ENCODE data around the gene WASF3.
A peak's percentile ranks its signal among the peaks of the same experiment; 100 is the strongest.
"Not testable (repeated sequence)": the region's sequence is repeated elsewhere in the genome, so short reads cannot be mapped to it uniquely, and the experiment has no call there.

The WASF3 gene

GRCh38 chr13:26697069-26697955, 139.8 kb downstream of the WASF3 start:
- no peak for DNase-seq (ENCODE audit: low read depth)
- H3K4me3 ChIP-seq (ENCODE audit: low read depth, low read length), result no peak overlapping the region

DNA sequence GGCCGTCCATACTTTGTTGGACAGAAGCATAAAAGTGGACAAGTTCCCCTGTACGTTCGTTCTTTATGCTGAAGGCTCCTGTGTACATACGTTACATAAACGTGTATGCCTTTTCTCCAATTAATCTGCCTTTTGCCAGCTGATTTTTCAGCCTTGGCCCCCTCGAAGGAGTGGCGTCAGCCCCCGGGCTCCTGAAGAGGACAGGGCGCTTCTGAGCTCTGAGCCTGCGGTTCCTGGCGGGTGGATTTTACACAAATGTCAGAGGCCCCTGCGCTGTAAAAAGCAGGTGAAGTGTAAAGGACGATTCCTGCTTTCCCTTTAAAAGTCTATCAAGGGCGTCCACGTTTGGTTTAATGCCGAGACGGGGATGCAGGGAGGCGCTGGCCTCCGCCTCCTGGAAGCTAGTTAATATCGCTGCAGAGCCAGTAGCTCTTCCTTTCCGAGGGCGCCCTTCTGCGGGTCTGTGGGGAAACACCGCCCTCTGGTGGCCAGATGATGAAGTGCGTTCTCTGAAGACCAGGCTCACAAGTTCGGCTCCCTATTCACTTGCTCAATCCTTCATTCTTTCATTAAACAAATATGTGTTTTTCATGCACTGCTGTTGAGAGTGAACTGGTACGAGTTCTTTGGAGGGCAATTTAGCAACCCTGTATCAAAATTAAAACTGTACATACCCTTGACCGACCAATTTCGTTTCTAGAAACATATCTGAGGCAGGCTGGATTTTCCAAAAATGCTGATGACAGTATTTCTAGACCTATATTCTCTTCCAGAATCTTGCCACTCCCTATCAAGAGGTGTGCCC, 141.1 kb downstream of the WASF3 start:
- DNase-seq (ENCODE audit: low read depth), result peak; percentile 47
- H3K4me3 ChIP-seq (ENCODE audit: low read depth, low read length), result peak overlapping the region; percentile 30

DNA sequence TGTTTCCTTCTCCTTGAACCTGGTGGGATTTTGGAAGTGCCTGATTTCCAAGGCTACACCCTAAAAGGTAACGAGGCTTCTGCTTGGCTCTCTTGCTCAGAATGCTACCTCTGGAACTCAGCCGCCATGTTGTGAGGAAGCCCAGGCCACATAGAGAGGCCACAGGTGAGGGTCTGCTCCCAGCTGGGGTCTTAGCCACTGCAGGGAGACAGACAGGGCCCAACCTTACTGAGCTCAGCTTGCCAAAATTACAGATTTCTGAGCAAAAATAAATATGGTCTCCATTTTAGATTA, 141.7 kb downstream of the WASF3 start:
- no peak overlapping the region for H3K4me3 ChIP-seq (ENCODE audit: low read depth, low read length)
- DNase-seq (ENCODE audit: low read depth), result no peak

GRCh38 chr13:26705536-26705935, 148.1 kb downstream of the WASF3 start:
- H3K4me3 ChIP-seq (ENCODE audit: low read depth, low read length), result no peak overlapping the region
- no peak for DNase-seq (ENCODE audit: low read depth)

DNA sequence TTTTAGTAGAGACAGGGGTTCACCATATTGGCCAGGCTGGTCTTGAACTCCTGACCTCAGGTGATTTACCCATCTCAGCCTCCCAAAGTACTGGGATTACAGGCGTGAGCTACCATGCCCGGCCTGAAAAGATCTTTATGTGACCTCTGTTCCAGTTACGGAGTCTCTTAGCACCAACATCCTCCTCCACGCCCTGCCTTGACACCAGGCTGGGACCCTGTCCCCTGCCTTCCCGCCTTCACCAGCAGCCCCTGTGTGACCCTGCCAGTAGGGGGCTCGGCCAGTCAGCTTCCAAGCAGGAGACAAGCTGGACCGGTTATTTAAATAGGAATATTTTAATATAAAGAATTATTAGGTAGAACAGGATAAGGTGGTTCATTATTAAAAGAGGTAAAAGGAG, 148.9 kb downstream of the WASF3 start:
- H3K4me3 ChIP-seq (ENCODE audit: low read depth, low read length), result no peak overlapping the region
- no peak for DNase-seq (ENCODE audit: low read depth)

DNA sequence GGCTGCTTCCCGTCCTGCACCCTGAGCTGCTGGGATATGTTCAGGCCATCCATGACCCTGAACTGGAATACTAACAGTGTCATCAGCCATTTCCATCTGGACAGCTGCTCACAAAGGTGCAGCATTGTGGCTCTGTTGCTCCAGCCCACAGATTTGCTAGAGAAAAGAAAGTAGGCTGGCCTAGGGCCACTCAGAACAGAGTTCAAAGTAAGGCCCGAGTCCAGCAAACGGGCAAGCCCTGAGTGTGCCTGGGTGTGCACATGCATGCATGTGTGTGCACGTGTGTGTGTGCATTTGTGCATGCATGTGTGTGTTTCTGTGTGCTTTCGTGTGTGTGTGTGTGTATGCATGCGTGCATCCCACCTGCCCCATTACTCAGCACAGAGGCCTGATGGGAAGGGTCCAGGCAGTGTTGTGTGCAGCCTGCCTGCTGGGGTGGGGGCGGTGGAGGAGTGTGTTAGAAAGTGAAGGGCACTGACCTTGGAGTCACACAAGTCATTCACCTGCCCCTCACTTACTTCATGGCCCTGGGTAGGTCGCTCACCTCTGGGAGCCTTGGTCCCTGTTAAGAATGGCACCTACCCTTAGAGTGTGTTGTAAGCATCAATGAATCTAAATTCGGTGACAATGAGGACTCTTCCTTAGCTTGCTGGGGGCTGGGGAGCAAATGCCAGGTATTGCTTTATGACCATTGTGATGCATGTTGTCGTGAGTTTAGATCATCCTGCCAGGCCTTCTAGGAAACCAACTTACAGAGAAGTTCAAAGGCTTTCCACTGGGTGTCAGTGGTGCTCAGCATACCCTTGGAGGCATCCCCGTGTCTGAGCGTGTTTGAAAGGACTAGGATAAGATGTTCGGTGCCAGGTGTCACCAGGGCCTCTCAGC, 149.9 kb downstream of the WASF3 start:
- H3K4me3 ChIP-seq (ENCODE audit: low read depth, low read length), result no peak overlapping the region
- no peak for DNase-seq (ENCODE audit: low read depth)

GRCh38 chr13:26708007-26708297, 150.5 kb downstream of the WASF3 start:
- H3K4me3 ChIP-seq (ENCODE audit: low read depth, low read length), result no peak overlapping the region
- DNase-seq (ENCODE audit: low read depth), result no peak

- no peak for DNase-seq (ENCODE audit: low read depth)
- H3K4me3 ChIP-seq (ENCODE audit: low read depth, low read length), result no peak overlapping the region
Measured at GRCh38 chr13:26709461-26709860, 152.0 kb downstream of the WASF3 start.

DNA sequence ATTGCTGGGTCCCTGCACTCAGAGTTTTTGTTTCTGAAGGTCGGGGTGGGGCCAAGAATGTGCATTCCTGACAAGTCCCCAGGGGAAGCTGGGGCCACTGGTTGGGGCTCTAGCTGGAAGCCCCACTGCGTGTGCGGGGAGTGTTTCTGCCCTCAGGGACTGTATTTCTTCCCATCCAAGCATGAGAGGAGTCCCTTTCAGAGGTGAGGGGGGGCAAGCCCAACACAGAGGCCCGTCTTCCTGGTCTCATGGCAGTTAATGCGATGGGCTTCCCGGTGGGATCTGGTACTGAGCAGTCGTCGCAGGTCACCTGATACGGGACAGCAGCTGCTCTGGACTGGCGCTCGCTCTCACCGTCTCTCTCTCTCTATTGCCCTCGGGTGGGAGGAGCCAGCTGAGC, 152.7 kb downstream of the WASF3 start:
- no peak overlapping the region for H3K4me3 ChIP-seq (ENCODE audit: low read depth, low read length)
- no peak for DNase-seq (ENCODE audit: low read depth)

- H3K4me3 ChIP-seq (ENCODE audit: low read depth, low read length), result no peak overlapping the region
- DNase-seq (ENCODE audit: low read depth), result no peak
Measured at GRCh38 chr13:26711211-26711610, 153.7 kb downstream of the WASF3 start.

DNA sequence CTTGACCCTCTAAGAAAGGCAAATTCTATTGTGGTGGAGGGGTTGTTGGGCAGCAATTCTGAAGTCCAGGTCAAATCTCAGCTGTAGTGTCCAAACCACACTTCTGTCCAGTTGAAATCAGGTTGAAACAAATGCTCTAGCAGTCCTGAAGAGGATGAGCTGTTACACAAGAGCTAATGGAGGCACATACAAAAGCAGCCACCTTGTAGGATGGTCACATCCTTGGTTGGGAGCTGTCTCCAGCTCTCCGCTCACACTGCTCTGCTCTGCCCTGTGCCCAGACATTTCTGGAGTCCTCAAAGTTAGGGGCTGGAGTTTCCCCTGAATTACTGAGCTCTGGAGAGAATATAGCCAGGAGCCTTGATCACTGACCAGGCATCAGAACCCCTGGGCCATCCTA, 155.9 kb downstream of the WASF3 start:
- DNase-seq (ENCODE audit: low read depth), result no peak
- no peak overlapping the region for H3K4me3 ChIP-seq (ENCODE audit: low read depth, low read length)

DNA sequence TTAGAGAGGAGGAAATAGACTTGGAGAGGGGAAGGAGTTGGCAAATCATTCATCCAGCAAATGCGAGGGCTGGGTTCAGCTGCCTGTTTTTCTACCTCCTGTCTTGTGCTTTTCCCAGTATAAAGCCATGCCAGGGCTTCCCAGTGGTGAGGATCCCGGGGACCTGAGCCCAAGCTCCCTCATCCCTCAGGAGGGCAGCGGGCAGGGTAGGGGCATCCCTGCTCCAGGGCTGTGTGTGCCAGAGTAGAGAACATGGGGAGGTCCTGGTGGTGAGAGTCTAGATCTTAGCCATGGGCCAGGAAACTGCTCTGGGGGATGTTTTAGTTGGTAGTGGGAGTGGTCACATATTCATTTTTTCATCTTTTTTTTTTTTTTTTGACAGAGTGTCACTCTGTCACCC, 159.5 kb downstream of the WASF3 start:
- no peak overlapping the region for H3K4me3 ChIP-seq (ENCODE audit: low read depth, low read length)
- DNase-seq (ENCODE audit: low read depth), result no peak

DNA sequence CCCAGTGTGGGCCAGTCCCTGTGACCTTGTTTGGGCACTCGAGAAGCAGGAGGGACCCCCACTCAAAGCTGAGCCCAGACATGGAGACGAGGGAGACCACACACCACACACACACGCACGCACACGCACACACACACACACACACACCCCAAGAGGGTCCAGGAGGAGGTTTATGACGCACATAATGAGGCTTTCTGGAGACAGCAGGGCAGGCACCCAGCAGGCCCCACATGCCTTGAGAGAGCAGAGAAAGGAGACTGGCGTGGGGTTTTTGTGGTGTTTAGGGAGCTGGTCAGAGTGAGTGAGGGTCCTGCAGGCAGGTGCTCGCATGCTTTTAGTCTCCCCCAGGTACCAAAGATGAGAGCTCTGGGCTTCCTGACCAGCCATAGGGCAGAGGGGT, 160.7 kb downstream of the WASF3 start:
- no peak for DNase-seq (ENCODE audit: low read depth)
- H3K4me3 ChIP-seq (ENCODE audit: low read depth, low read length), result no peak overlapping the region

GRCh38 chr13:26718872-26719271, 161.4 kb downstream of the WASF3 start:
- no peak for DNase-seq (ENCODE audit: low read depth)
- H3K4me3 ChIP-seq (ENCODE audit: low read depth, low read length), result no peak overlapping the region

DNA sequence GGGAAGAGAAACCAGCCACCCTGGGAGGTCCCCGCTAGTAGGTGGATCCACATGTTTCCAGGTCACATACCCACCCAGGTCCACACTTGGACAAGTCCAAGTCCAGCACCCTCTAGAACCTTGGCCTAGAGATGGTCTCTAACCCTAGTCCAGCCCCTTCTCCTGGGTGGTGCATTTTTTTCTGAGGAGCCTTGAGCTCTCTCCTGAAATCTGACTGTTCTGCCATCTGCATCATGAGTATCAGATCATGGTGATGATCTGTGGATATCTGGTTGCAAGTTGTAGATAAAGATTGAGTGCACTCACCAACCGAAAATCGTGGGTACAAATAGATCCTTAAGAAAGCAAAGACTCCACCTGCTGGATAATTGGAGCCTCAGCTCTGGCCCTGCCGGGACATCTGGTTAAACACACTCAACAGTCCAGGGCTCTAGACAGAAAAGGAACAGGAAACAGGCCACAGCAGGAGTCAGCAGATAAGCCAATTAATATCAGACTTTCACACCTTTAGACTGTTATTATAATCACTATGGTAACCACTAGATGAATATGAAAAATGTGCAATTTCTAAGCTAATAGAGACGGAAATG, 162.0 kb downstream of the WASF3 start:
- no peak for DNase-seq (ENCODE audit: low read depth)
- no peak overlapping the region for H3K4me3 ChIP-seq (ENCODE audit: low read depth, low read length)

DNA sequence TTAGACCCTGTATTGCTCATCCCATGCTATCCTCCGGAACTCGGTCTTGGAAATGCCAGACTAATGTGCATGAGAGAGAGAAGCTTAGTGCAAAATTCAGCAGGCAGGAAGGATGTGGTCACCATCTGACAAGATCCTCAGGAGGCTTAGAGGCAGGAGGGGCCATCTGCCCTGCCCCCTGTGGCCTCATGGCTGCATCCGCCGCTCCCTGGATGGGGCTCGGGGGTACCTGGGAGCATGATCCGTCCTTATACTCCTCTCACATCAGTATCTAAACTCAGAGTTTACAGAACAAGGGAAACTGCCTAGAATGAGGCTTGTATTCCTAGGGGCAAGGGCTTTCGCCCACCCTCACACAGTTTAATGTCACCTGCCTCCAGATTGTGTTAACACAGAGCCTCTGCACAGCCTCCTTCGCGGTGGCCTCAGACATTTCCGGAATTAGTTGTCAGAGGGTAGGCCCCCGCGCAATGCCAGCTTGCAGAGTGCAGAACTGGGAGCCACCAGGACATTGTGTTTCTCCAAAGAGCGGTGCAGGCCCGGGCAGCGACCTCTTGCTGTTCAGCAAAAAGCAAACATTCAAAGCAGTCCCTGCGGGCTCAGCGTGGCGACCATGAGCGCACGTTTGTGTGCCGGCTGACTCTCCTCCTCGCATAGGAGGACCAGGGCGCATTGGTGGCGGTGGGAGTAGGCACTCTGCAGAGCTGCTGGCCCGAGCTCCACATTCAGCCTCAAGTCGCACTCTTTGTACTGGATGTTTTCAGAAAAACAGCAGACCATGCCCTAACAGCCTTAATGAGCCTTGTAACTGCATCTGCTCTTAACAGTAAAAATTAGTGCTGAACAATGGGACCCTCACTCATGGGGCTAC, 164.0 kb downstream of the WASF3 start:
- H3K4me3 ChIP-seq (ENCODE audit: low read depth, low read length), result no peak overlapping the region
- no peak for DNase-seq (ENCODE audit: low read depth)

DNA sequence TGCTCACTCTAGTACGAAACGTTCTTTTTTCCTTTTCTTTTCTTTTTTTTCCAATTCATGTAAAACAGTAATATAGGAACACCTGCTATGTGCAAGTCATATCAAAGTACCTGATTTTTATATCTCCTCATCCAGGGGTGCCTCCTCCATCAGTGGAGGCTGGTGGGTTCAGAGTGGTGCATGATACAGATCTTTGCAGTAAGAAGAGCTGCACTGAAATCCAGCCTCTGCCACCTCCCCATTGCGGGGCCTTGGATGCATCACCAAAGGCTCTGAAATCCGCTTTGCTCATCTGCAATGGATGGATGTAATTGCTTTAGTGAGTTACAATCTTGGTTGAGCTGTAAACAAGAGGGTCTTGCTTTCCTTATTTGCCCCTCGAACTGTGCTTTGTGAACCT, 164.8 kb downstream of the WASF3 start:
- no peak for DNase-seq (ENCODE audit: low read depth)
- H3K4me3 ChIP-seq (ENCODE audit: low read depth, low read length), result no peak overlapping the region

DNA sequence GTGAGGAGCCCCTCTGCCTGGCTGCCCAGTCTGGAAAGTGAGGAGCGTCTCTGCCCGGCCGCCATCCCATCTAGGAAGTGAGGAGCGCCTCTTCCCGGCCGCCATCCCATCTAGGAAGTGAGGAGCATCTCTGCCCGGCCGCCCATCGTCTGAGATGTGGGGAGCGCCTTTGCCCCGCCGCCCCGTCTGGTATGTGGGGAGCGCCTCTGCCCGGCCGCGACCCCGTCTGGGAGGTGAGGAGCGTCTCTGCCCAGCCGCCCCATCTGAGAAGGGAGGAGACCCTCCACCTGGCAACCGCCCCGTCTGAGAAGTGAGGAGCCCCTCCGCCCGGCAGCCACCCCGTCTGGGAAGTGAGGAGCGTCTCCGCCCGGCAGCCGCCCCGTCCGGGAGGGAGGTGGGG, 166.1 kb downstream of the WASF3 start:
- H3K4me3 ChIP-seq (ENCODE audit: low read depth, low read length); DNase-seq (ENCODE audit: low read depth): not testable (repeated sequence)

DNA sequence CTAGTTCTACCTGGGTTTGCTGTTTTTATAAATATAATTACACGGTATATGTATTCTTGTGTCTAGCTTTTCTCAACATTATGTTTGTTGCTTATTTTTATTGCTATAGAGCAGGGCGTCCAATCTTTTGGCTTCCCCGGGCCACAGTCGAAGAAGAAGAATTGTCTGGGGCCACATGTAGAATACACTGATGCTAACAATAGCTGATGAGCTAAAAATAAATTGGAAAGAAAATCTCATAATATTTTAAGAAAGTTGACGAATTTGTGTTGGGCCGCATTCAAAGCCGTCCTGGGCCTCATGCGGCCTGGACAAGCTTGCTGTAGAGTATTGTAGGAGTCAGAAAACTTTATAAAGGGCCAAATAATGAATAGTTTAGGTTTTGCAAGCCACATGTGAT, 169.2 kb downstream of the WASF3 start:
- no peak overlapping the region for H3K4me3 ChIP-seq (ENCODE audit: low read depth, low read length)
- DNase-seq (ENCODE audit: low read depth), result no peak
